HepG2 (cell line): ENCODE data around the gene TSC22D3.

Experiments used
- GMEB1 ChIP-seq: sonication (generic); formaldehyde crosslinking; IDR thresholded peaks from 2 replicates; pipeline ENCODE4 v1.5.1; 2020; ENCODE audit warnings: missing genetic modification reagents, mild to moderate bottlenecking, borderline replicate concordance
- HDAC1 ChIP-seq: sonication (generic); formaldehyde crosslinking; IDR thresholded peaks from 2 replicates; pipeline ENCODE4 v1.5.1; 2020; ENCODE audit warnings: mild to moderate bottlenecking, missing genetic modification reagents
- HDAC2 ChIP-seq: sonication (generic); formaldehyde crosslinking; IDR thresholded peaks from 2 replicates; pipeline ENCODE4 v1.4.0; 2020; ENCODE audit warnings: missing genetic modification reagents
- PHB2 ChIP-seq: fragments of 450-650 bp; IDR thresholded peaks from 2 replicates; pipeline ENCODE4 v1.6.1; 2018; ENCODE audit not compliant: partially characterized antibody
- POLR2A ChIP-seq, 2 experiments: IDR thresholded peaks; 2 replicates each; pipeline ENCODE4 v1.6.1; 2011; ENCODE audit warnings: low read depth in 2 of 2, low read length in 2 of 2, mild to moderate bottlenecking in 1 of 2, moderate library complexity in 1 of 2; ENCODE audit not compliant: insufficient read depth in 1 of 2
- POLR2AphosphoS5 ChIP-seq: IDR thresholded peaks from 2 replicates; pipeline ENCODE4 v1.6.1; 2012; ENCODE audit warnings: low read depth, low read length
- RAD21 ChIP-seq: fragments of 450-650 bp; formaldehyde crosslinking; IDR thresholded peaks from 2 replicates; pipeline ENCODE4 v1.5.0; 2020; ENCODE audit warnings: mild to moderate bottlenecking
- TAF15 ChIP-seq: fragments of 200-400 bp; formaldehyde crosslinking; IDR thresholded peaks from one replicate; pipeline ENCODE4 v1.6.1; 2018; ENCODE audit warnings: mild to moderate bottlenecking, low read depth, low read length; ENCODE audit not compliant: poor library complexity, severe bottlenecking
- ZKSCAN1 ChIP-seq: fragments of 150-350 bp; IDR thresholded peaks from 2 replicates; pipeline ENCODE4 v1.6.1; 2014; ENCODE audit warnings: low read length
- ZNF224 ChIP-seq: sonication (generic); formaldehyde crosslinking; IDR thresholded peaks from 2 replicates; pipeline ENCODE4 v1.5.0; 2020; ENCODE audit warnings: mild to moderate bottlenecking, missing genetic modification reagents
- ZNF251 ChIP-seq: sonication (generic); formaldehyde crosslinking; IDR thresholded peaks from 2 replicates; pipeline ENCODE4 v1.9.0; 2021; ENCODE audit warnings: mild to moderate bottlenecking, missing genetic modification reagents
- ZNF264 ChIP-seq: sonication (generic); formaldehyde crosslinking; IDR thresholded peaks from 2 replicates; pipeline ENCODE4 v1.4.0; 2020; ENCODE audit warnings: missing genetic modification reagents
- TF ChIP-seq, protein P1 (sequence below): sonication (generic); formaldehyde crosslinking; IDR thresholded peaks from 2 replicates; pipeline ENCODE4 v1.5.0; 2020; ENCODE audit warnings: mild to moderate bottlenecking, missing genetic modification reagents, moderate library complexity
- TF ChIP-seq, protein P2 (sequence below), 2 experiments: sonication (generic) in 1 of 2; formaldehyde crosslinking in 1 of 2; IDR thresholded peaks; 2 replicates each; pipeline versions ENCODE4 v1.5.1 to v1.6.1; 2011 to 2020; ENCODE audit warnings: borderline replicate concordance in 1 of 2, low read depth in 1 of 2, low read length in 1 of 2, mild to moderate bottlenecking in 1 of 2, missing genetic modification reagents in 1 of 2, moderate library complexity in 1 of 2

GRCh38 chrX:107752714-107753113 is 22.9 kb downstream of the TSC22D3 start:
- no peak for TF ChIP-seq RAD21 (CRISPR knock-in tag)
- no peak for TF ChIP-seq TAF15
- no peak for TF ChIP-seq POLR2A (IDR thresholded peaks at IDR 0.05; ENCODE audit: insufficient read depth in 1 of 2, low read depth in 2 of 2, low read length in 2 of 2)
- no peak for TF ChIP-seq ZNF224 (CRISPR knock-in tag)
- no peak for TF ChIP-seq ZNF264 (CRISPR knock-in tag)
- TF ChIP-seq ZKSCAN1: no peak
- no peak for TF ChIP-seq GMEB1 (CRISPR knock-in tag)
- TF ChIP-seq, protein P1, sequence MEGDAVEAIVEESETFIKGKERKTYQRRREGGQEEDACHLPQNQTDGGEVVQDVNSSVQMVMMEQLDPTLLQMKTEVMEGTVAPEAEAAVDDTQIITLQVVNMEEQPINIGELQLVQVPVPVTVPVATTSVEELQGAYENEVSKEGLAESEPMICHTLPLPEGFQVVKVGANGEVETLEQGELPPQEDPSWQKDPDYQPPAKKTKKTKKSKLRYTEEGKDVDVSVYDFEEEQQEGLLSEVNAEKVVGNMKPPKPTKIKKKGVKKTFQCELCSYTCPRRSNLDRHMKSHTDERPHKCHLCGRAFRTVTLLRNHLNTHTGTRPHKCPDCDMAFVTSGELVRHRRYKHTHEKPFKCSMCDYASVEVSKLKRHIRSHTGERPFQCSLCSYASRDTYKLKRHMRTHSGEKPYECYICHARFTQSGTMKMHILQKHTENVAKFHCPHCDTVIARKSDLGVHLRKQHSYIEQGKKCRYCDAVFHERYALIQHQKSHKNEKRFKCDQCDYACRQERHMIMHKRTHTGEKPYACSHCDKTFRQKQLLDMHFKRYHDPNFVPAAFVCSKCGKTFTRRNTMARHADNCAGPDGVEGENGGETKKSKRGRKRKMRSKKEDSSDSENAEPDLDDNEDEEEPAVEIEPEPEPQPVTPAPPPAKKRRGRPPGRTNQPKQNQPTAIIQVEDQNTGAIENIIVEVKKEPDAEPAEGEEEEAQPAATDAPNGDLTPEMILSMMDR (CRISPR knock-in tag): no peak
- no peak for TF ChIP-seq PHB2
- TF ChIP-seq HDAC2: no peak
- TF ChIP-seq POLR2AphosphoS5: no peak
- TF ChIP-seq, protein P2, sequence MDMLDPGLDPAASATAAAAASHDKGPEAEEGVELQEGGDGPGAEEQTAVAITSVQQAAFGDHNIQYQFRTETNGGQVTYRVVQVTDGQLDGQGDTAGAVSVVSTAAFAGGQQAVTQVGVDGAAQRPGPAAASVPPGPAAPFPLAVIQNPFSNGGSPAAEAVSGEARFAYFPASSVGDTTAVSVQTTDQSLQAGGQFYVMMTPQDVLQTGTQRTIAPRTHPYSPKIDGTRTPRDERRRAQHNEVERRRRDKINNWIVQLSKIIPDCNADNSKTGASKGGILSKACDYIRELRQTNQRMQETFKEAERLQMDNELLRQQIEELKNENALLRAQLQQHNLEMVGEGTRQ (IDR thresholded peaks at IDR 0.05; ENCODE audit: low read depth, low read length): no peak
- TF ChIP-seq, protein P2 (CRISPR knock-in tag; IDR thresholded peaks at IDR 0.05; ENCODE audit: borderline replicate concordance): no peak
- no peak for TF ChIP-seq HDAC1 (CRISPR knock-in tag)
- no peak for TF ChIP-seq ZNF251 (CRISPR knock-in tag)
